HFFc6 (cell line): ENCODE data around the gene IDI1. TPM values are rescaled to one million over a fixed set of nuclear protein-coding genes. Genes with fewer than 3 reads are reported as not detected.
"Not testable (repeated sequence)": the region's sequence is repeated elsewhere in the genome, so short reads cannot be mapped to it uniquely, and the experiment has no call there.

Experiments used
- DNase-seq: peaks from one replicate; pipeline ENCODE4 v3.0.0-alpha.2; 2018
- H3K27ac Mint-ChIP-seq: 2 replicates; pipeline ENCODE4 v1.8.0; 2020; ENCODE audit warnings: mild to moderate bottlenecking, mixed read lengths
- H3K27me3 Mint-ChIP-seq: 2 replicates; pipeline ENCODE4 v1.8.0; 2021; ENCODE audit warnings: mild to moderate bottlenecking, moderate library complexity, mixed read lengths; ENCODE audit not compliant: insufficient read depth
- H3K36me3 Mint-ChIP-seq: 2 replicates; pipeline ENCODE4 v1.8.0; 2021; ENCODE audit warnings: low read depth, mixed read lengths
- H3K4me1 Mint-ChIP-seq: 2 replicates; pipeline ENCODE4 v1.8.0; 2020; ENCODE audit warnings: low read depth, mixed read lengths
- H3K4me3 Mint-ChIP-seq: 2 replicates; pipeline ENCODE4 v1.8.0; 2020; ENCODE audit warnings: mild to moderate bottlenecking, moderate library complexity, mixed read lengths
- H3K9me3 Mint-ChIP-seq: 2 replicates; pipeline ENCODE4 v1.8.0; 2020; ENCODE audit warnings: mild to moderate bottlenecking, mixed read lengths
- CTCF ChIP-seq: fragments of 200-600 bp; sonication (generic); IDR thresholded peaks from 2 replicates; pipeline ENCODE4 v1.5.0; 2021; ENCODE audit warnings: antibody characterized with exemption, mild to moderate bottlenecking
- total RNA-seq, 6 experiments: library from RNA; stranded (reverse); fragmentation: NEBNext Ultra II Directional; extraction: Animal tissue kit (Norgen Biotek cat#: 25700); gene quantifications; 2 replicates in 1 of 6; 3 replicates in 5 of 6; pipeline ENCODE4 v1.2.3, GENCODE V29; 2021

The IDI1 gene
- total RNA-seq, 6 experiments from 2014 or later, result 17.5 to 22.8 (median 20.2) TPM

- Mint-ChIP-seq H3K9me3 (no peaks in the 10 kb centered on the region), H3K4me3 (no peak overlapping the region), H3K4me1 (peaks cover 21% of the 10 kb centered on the region), H3K36me3 (peaks cover 10% of the 10 kb centered on the region; the same call in 1 of the 2 replicates), H3K27ac (peak overlapping the region; percentile 15; the same call in 1 of the 2 replicates), H3K27me3 (no peaks in the 10 kb centered on the region; the same call in 1 of the 2 replicates)
- DNase-seq, result no peak
- no peak for TF ChIP-seq CTCF
Observed at GRCh38 chr10:1070919-1071318, 22.0 kb upstream of the IDI1 start.

- Mint-ChIP-seq H3K27ac (no peak overlapping the region), H3K4me3 (no peak overlapping the region), H3K9me3 (no peaks in the 10 kb centered on the region), H3K36me3 (peaks cover 10% of the 10 kb centered on the region), H3K27me3 (no peaks in the 10 kb centered on the region; the same call in 1 of the 2 replicates), H3K4me1 (peaks cover 21% of the 10 kb centered on the region)
- TF ChIP-seq CTCF, result no peak
- no peak for DNase-seq
Observed at GRCh38 chr10:1068380-1069361, 19.8 kb upstream of the IDI1 start.

- not testable (repeated sequence) for H3K27ac Mint-ChIP-seq, H3K9me3 Mint-ChIP-seq
- peaks cover 32% of the 10 kb centered on the region for H3K4me1 Mint-ChIP-seq
Observed at GRCh38 chr10:1066734-1067133, 17.8 kb upstream of the IDI1 start.

GRCh38 chr10:1064964-1065247, 16.0 kb upstream of the IDI1 start:
- no peak for DNase-seq
- Mint-ChIP-seq H3K36me3 (peaks cover 19% of the 10 kb centered on the region), H3K27ac (no peak overlapping the region), H3K4me3 (no peak overlapping the region), H3K9me3 (no peaks in the 10 kb centered on the region), H3K4me1 (peaks cover 40% of the 10 kb centered on the region), H3K27me3 (no peaks in the 10 kb centered on the region; the same call in 1 of the 2 replicates)
- TF ChIP-seq CTCF, result no peak

More at GRCh38 chr10:1066734-1067133, 17.8 kb upstream of the IDI1 start:
- DNase-seq, H3K4me3 Mint-ChIP-seq, H3K27me3 Mint-ChIP-seq: not testable (repeated sequence)
- peaks cover 11% of the 10 kb centered on the region for H3K36me3 Mint-ChIP-seq

- no peak overlapping the region for H3K27ac Mint-ChIP-seq
- H3K4me3 Mint-ChIP-seq, result no peak overlapping the region
Observed at GRCh38 chr10:1063232-1063865, 14.4 kb upstream of the IDI1 start.

More at GRCh38 chr10:1063232-1063865, 14.4 kb upstream of the IDI1 start:
- Mint-ChIP-seq H3K36me3 (peaks cover 19% of the 10 kb centered on the region), H3K9me3 (no peaks in the 10 kb centered on the region), H3K27me3 (no peaks in the 10 kb centered on the region; the same call in 1 of the 2 replicates), H3K4me1 (peaks cover 30% of the 10 kb centered on the region)
- DNase-seq, result no peak
- TF ChIP-seq CTCF, result no peak
